HCT116 (cell line): Measurements from ENCODE around the gene PRPS1. TPM values are rescaled to one million over a fixed set of nuclear protein-coding genes. Genes with fewer than 3 reads are reported as not detected.

ENCODE experiments used
- ATAC-seq: fragments of 200-7000 bp; cut with Tn5 transposase; 2 replicates; pipeline ENCODE4 v1.9.1; 2020; ENCODE audit warnings: mild to moderate bottlenecking, moderate library complexity
- BruUV-seq: library from RNA; stranded (reverse); fragments of 400-500 nt; replicated peaks from 2 replicates; lab custom pipeline; 2021; lab: Mats Ljungman, UMichigan
- CTCF ChIA-PET: fragments of 300-600 bp; sonication (Branson Sonifier 250); formaldehyde crosslinking; loops from one replicate; lab custom pipeline; 2021; ENCODE audit warnings: antibody characterized with exemption; lab: Charles Lee
- POLR2A ChIA-PET: fragments of 300-600, 350-600 bp; sonication (Branson Sonifier 250); formaldehyde crosslinking; loops from one replicate; lab custom pipeline; 2021; ENCODE audit warnings: antibody characterized with exemption; lab: Charles Lee
- RAD21 ChIA-PET, 2 experiments: fragments of 300-600 bp; sonication (Branson Sonifier 250); formaldehyde crosslinking; loops; one replicate each; lab custom pipeline; 2023; ENCODE audit warnings: low total read pairs in 2 of 2; ENCODE audit not compliant: uncharacterized antibody in 2 of 2, unreplicated experiment in 2 of 2, low non-redundant PET in 1 of 2; lab: Charles Lee
- DNase-seq: peaks from one replicate; pipeline ENCODE4 v3.0.0-alpha.2; 2010; ENCODE audit warnings: low read depth, low spot score
- H2AFZ ChIP-seq: fragments of 200-600 bp; shearing (Covaris generic), sonication (generic); 2 replicates; pipeline ENCODE4 v1.6.1; 2017; ENCODE audit warnings: low read depth, mixed run types, mixed read lengths, antibody characterized with exemption, low read length; ENCODE audit not compliant: poor library complexity, severe bottlenecking
- H3K27ac ChIP-seq: 2 replicates; pipeline ENCODE4 v1.5.1; 2012; ENCODE audit warnings: low read depth, low read length
- H3K27me3 ChIP-seq: fragments of 200-600 bp; sonication (generic); 2 replicates; pipeline ENCODE4 v1.6.1; 2016; ENCODE audit warnings: mixed run types, low read length, mixed read lengths; ENCODE audit not compliant: insufficient read depth
- H3K36me3 ChIP-seq, 2 experiments: fragments of 200-500 bp in 1 of 2; fragments of 200-600 bp in 1 of 2; sonication (Bioruptor generic) in 1 of 2; sonication (generic) in 1 of 2; 2 replicates each; pipeline versions ENCODE4 v1.5.1 to v1.6.1; 2014 to 2016; ENCODE audit warnings: low read length in 2 of 2, inconsistent platforms in 1 of 2, mixed read lengths in 1 of 2, mixed run types in 1 of 2; ENCODE audit not compliant: insufficient read depth in 2 of 2, control insufficient read depth in 1 of 2
- H3K4me1 ChIP-seq, 2 experiments: fragments of 200-600 bp in 1 of 2; sonication (generic) in 1 of 2; 2 replicates each; pipeline versions ENCODE4 v1.5.1 to v1.6.1; 2012 to 2017; ENCODE audit warnings: low read length in 2 of 2, inconsistent platforms in 1 of 2, mild to moderate bottlenecking in 1 of 2, mixed read lengths in 1 of 2, mixed run types in 1 of 2, moderate library complexity in 1 of 2; ENCODE audit not compliant: insufficient read depth in 2 of 2, control insufficient read depth in 1 of 2
- H3K4me2 ChIP-seq: fragments of 200-600 bp; sonication (generic); 2 replicates; pipeline ENCODE4 v1.6.1; 2017; ENCODE audit warnings: mixed run types, low read length, mixed read lengths
- H3K4me3 ChIP-seq, 2 experiments: fragments of 200-600 bp in 1 of 2; sonication (generic) in 1 of 2; replicated peaks in 1 of 2; 2 replicates each; pipeline ENCODE4 v1.5.1; 2011 to 2016; ENCODE audit warnings: low read length in 2 of 2, control low read depth in 1 of 2, low read depth in 1 of 2, mild to moderate bottlenecking in 1 of 2, mixed read lengths in 1 of 2, mixed run types in 1 of 2
- H3K79me2 ChIP-seq: fragments of 200-600 bp; sonication (generic); 2 replicates; pipeline ENCODE4 v1.6.1; 2017; ENCODE audit warnings: mild to moderate bottlenecking, mixed run types, low read length, moderate library complexity, mixed read lengths; ENCODE audit not compliant: insufficient read depth
- H3K9ac ChIP-seq: fragments of 200-600 bp; sonication (generic); 2 replicates; pipeline ENCODE4 v1.6.1; 2016; ENCODE audit warnings: low read length, mixed read lengths
- H3K9me2 ChIP-seq: fragments of 200-600 bp; sonication (generic), shearing (Covaris generic); 2 replicates; pipeline ENCODE4 v1.6.1; 2017; ENCODE audit warnings: mixed run types, mild to moderate bottlenecking, moderate library complexity; ENCODE audit not compliant: insufficient read depth
- H3K9me3 ChIP-seq, 2 experiments: fragments of 200-500 bp in 1 of 2; fragments of 200-600 bp in 1 of 2; sonication (Bioruptor generic) in 1 of 2; sonication (generic) in 1 of 2; 2 replicates each; pipeline ENCODE4 v1.6.1; 2014 to 2017; ENCODE audit warnings: low read length in 2 of 2, mixed read lengths in 2 of 2, inconsistent platforms in 1 of 2, low read depth in 1 of 2, mild to moderate bottlenecking in 1 of 2, mixed run types in 1 of 2, moderate library complexity in 1 of 2; ENCODE audit not compliant: control insufficient read depth in 1 of 2, insufficient read depth in 1 of 2
- H4K20me1 ChIP-seq: fragments of 200-600 bp; sonication (generic), shearing (Covaris generic); 2 replicates; pipeline ENCODE4 v1.6.1; 2017; ENCODE audit warnings: mixed run types, mild to moderate bottlenecking, moderate library complexity; ENCODE audit not compliant: insufficient read depth
- CBX3 ChIP-seq: IDR thresholded peaks from 2 replicates; pipeline ENCODE4 v1.6.1; 2012; ENCODE audit warnings: low read depth
- CEBPB ChIP-seq: IDR thresholded peaks from 2 replicates; pipeline ENCODE4 v1.6.1; 2012; ENCODE audit warnings: low read depth
- FOSL1 ChIP-seq: IDR thresholded peaks from 2 replicates; pipeline ENCODE4 v1.6.1; 2012; ENCODE audit warnings: low read depth
- JUND ChIP-seq: IDR thresholded peaks from 2 replicates; pipeline ENCODE4 v1.6.1; 2012
- POLR2A ChIP-seq: IDR thresholded peaks from 2 replicates; pipeline ENCODE4 v1.7.0; 2011; ENCODE audit warnings: borderline replicate concordance; ENCODE audit not compliant: insufficient read depth, insufficient read length; ENCODE audit errors: extremely low read depth
- POLR2AphosphoS5 ChIP-seq: IDR thresholded peaks from 2 replicates; pipeline ENCODE4 v1.6.1; 2011; ENCODE audit warnings: mild to moderate bottlenecking, low read depth, low read length, moderate library complexity
- RAD21 ChIP-seq: IDR thresholded peaks from 2 replicates; pipeline ENCODE4 v1.6.1; 2012; ENCODE audit warnings: low read depth, mild to moderate bottlenecking
- SIN3A ChIP-seq: IDR thresholded peaks from 2 replicates; pipeline ENCODE4 v1.6.1; 2012; ENCODE audit warnings: low read depth
- TCF7L2 ChIP-seq: IDR thresholded peaks from 2 replicates; pipeline ENCODE4 v1.7.0; 2011; ENCODE audit warnings: borderline replicate concordance, inconsistent platforms; ENCODE audit not compliant: insufficient read depth, insufficient read length; ENCODE audit errors: extremely low read depth
- YY1 ChIP-seq: IDR thresholded peaks from 2 replicates; pipeline ENCODE4 v1.6.1; 2011; ENCODE audit warnings: low read length, low read depth, moderate library complexity, mild to moderate bottlenecking; ENCODE audit not compliant: insufficient replicate concordance; ENCODE audit errors: extremely low read depth
- ZFX ChIP-seq: fragments of 450-650 bp; IDR thresholded peaks from 2 replicates; pipeline ENCODE4 v1.6.1; 2017
- ZNF274 ChIP-seq: fragments of 200-500 bp; sonication (Bioruptor generic); IDR thresholded peaks from 2 replicates; pipeline ENCODE4 v1.6.1; 2014; ENCODE audit warnings: mild to moderate bottlenecking, low read depth, low read length, inconsistent platforms
- intact Hi-C: fragments of 100-400 bp; cut with micrococcal nuclease; formaldehyde crosslinking; loops from 2 replicates; pipeline ENCODE4 v1.10.0; 2022
- total RNA-seq: library from RNA; stranded (reverse); gene quantifications from one replicate; pipeline ENCODE4 v1.2.1, GENCODE V29; 2021; ENCODE audit not compliant: unreplicated experiment
- TF ChIP-seq, protein P1 (sequence below), 3 experiments: fragments of 200-600 bp in 1 of 3; sonication (generic) in 1 of 3; IDR thresholded peaks in 2 of 3; conservative IDR thresholded peaks in 1 of 3; 2 replicates each; pipeline ENCODE4 v1.5.1; 2012 to 2017; ENCODE audit warnings: low read depth in 2 of 3, low read length in 2 of 3, antibody characterized with exemption in 1 of 3, borderline replicate concordance in 1 of 3, control low read depth in 1 of 3, mild to moderate bottlenecking in 1 of 3, mixed read lengths in 1 of 3, mixed run types in 1 of 3, moderate library complexity in 1 of 3; ENCODE audit not compliant: insufficient read depth in 1 of 3
- TF ChIP-seq, protein P2 (sequence below): IDR thresholded peaks from 2 replicates; pipeline ENCODE4 v1.6.1; 2012; ENCODE audit warnings: low read depth
- TF ChIP-seq, protein P3 (sequence below): IDR thresholded peaks from 2 replicates; pipeline ENCODE4 v1.6.1; 2012
- TF ChIP-seq, protein P4 (sequence below): IDR thresholded peaks from 2 replicates; pipeline ENCODE4 v1.6.1; 2011; ENCODE audit warnings: mild to moderate bottlenecking, low read length, moderate library complexity; ENCODE audit not compliant: insufficient replicate concordance; ENCODE audit errors: extremely low read depth

Gene PRPS1
- total RNA-seq, 1 experiment from 2014 or later: 62.6 TPM

DNA sequence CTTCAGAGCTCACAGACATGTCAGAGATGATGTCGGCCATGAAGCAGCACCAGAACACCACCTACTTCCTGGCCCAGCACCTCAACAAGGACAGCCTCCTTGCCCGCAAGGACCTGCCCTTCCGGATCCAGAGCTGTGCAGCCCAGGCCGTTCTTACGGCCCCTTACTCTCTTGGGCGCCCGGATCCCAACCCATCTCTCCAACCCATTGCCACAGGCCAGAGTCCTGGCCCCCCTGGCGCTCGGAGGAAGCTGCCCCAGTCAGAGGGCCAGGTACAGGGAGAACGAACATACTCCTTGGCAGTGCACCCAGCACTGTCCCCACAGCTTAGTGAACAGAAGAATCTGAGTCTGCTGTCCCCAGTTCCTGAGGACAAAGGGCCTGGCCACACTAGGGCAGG is 27.9 kb upstream of the PRPS1 start:
- Histone ChIP-seq H2AFZ (no peak overlapping the region), H3K79me2 (no peaks in the 10 kb centered on the region), H3K27ac (no peak overlapping the region), H3K4me2 (no peak overlapping the region), H4K20me1 (no peaks in the 10 kb centered on the region), H3K9ac (no peak overlapping the region), H3K9me3 (no peaks in the 10 kb centered on the region), H3K4me3 (no peak overlapping the region), H3K9me2 (no peaks in the 10 kb centered on the region), H3K27me3 (no peaks in the 10 kb centered on the region), H3K4me1 (no peaks in the 10 kb centered on the region), H3K36me3 (no peaks in the 10 kb centered on the region)
- DNase-seq (no peak), ATAC-seq (no peak)
- CTCF ChIA-PET: interaction anchor here (1.6 kb wide), 1 partner anchor 58 kb away, joined by 3 read pairs; no protein-coding TSS in a partner anchor
- intact Hi-C loops: no loop called here
- TF ChIP-seq CEBPB (no peak), RAD21 (no peak), FOSL1 (no peak), POLR2A (no peak), TCF7L2 (no peak), YY1 (no peak), CBX3 (no peak), POLR2AphosphoS5 (no peak), ZNF274 (no peak), JUND (no peak), ZFX (no peak), SIN3A (no peak)
- TF ChIP-seq, protein P1, sequence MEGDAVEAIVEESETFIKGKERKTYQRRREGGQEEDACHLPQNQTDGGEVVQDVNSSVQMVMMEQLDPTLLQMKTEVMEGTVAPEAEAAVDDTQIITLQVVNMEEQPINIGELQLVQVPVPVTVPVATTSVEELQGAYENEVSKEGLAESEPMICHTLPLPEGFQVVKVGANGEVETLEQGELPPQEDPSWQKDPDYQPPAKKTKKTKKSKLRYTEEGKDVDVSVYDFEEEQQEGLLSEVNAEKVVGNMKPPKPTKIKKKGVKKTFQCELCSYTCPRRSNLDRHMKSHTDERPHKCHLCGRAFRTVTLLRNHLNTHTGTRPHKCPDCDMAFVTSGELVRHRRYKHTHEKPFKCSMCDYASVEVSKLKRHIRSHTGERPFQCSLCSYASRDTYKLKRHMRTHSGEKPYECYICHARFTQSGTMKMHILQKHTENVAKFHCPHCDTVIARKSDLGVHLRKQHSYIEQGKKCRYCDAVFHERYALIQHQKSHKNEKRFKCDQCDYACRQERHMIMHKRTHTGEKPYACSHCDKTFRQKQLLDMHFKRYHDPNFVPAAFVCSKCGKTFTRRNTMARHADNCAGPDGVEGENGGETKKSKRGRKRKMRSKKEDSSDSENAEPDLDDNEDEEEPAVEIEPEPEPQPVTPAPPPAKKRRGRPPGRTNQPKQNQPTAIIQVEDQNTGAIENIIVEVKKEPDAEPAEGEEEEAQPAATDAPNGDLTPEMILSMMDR (IDR thresholded peaks at IDR 0.05 in 2 of 3, conservative IDR thresholded peaks at IDR 0.05 in 1 of 3; ENCODE audit: borderline replicate concordance in 1 of 3, insufficient read depth in 1 of 3, low read depth in 2 of 3, low read length in 2 of 3): no peak
- TF ChIP-seq, protein P2, sequence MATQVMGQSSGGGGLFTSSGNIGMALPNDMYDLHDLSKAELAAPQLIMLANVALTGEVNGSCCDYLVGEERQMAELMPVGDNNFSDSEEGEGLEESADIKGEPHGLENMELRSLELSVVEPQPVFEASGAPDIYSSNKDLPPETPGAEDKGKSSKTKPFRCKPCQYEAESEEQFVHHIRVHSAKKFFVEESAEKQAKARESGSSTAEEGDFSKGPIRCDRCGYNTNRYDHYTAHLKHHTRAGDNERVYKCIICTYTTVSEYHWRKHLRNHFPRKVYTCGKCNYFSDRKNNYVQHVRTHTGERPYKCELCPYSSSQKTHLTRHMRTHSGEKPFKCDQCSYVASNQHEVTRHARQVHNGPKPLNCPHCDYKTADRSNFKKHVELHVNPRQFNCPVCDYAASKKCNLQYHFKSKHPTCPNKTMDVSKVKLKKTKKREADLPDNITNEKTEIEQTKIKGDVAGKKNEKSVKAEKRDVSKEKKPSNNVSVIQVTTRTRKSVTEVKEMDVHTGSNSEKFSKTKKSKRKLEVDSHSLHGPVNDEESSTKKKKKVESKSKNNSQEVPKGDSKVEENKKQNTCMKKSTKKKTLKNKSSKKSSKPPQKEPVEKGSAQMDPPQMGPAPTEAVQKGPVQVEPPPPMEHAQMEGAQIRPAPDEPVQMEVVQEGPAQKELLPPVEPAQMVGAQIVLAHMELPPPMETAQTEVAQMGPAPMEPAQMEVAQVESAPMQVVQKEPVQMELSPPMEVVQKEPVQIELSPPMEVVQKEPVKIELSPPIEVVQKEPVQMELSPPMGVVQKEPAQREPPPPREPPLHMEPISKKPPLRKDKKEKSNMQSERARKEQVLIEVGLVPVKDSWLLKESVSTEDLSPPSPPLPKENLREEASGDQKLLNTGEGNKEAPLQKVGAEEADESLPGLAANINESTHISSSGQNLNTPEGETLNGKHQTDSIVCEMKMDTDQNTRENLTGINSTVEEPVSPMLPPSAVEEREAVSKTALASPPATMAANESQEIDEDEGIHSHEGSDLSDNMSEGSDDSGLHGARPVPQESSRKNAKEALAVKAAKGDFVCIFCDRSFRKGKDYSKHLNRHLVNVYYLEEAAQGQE: no peak
- TF ChIP-seq, protein P3, sequence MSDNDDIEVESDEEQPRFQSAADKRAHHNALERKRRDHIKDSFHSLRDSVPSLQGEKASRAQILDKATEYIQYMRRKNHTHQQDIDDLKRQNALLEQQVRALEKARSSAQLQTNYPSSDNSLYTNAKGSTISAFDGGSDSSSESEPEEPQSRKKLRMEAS: no peak
- TF ChIP-seq, protein P4, sequence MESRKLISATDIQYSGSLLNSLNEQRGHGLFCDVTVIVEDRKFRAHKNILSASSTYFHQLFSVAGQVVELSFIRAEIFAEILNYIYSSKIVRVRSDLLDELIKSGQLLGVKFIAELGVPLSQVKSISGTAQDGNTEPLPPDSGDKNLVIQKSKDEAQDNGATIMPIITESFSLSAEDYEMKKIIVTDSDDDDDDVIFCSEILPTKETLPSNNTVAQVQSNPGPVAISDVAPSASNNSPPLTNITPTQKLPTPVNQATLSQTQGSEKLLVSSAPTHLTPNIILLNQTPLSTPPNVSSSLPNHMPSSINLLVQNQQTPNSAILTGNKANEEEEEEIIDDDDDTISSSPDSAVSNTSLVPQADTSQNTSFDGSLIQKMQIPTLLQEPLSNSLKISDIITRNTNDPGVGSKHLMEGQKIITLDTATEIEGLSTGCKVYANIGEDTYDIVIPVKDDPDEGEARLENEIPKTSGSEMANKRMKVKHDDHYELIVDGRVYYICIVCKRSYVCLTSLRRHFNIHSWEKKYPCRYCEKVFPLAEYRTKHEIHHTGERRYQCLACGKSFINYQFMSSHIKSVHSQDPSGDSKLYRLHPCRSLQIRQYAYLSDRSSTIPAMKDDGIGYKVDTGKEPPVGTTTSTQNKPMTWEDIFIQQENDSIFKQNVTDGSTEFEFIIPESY: no peak
- BruUV-seq: no TSS peak
- POLR2A ChIA-PET: no interaction called here
- RAD21 ChIA-PET: no interaction called here
